Progenitor cell of endocrine pancreas (in vitro differentiated cells): ENCODE measurements around the gene C13orf46. TPM values are rescaled to one million over a fixed set of nuclear protein-coding genes. Genes with fewer than 3 reads are reported as not detected.

Experiments used
- DNase-seq: peaks from one replicate; pipeline ENCODE4 v3.0.0; 2021; ENCODE audit warnings: low spot score; ENCODE audit not compliant: unreplicated experiment
- H3K27ac Mint-ChIP-seq: 2 replicates; pipeline ENCODE4 v1.8.0; 2021; ENCODE audit warnings: mild to moderate bottlenecking, moderate library complexity, mixed read lengths
- H3K27me3 Mint-ChIP-seq: 2 replicates; pipeline ENCODE4 v1.8.0; 2021; ENCODE audit warnings: mixed read lengths
- H3K36me3 Mint-ChIP-seq: 2 replicates; pipeline ENCODE4 v1.8.0; 2022; ENCODE audit warnings: mixed read lengths; ENCODE audit not compliant: insufficient read depth
- H3K4me1 Mint-ChIP-seq: 2 replicates; pipeline ENCODE4 v1.8.0; 2021; ENCODE audit warnings: low read depth, mixed read lengths
- H3K4me3 Mint-ChIP-seq: 2 replicates; pipeline ENCODE4 v1.8.0; 2021; ENCODE audit warnings: low read depth, mild to moderate bottlenecking, moderate library complexity, mixed read lengths
- H3K9me3 Mint-ChIP-seq: 2 replicates; pipeline ENCODE4 v1.8.0; 2021; ENCODE audit warnings: low read depth, mixed read lengths
- CTCF ChIP-seq: fragments of 200-600 bp; sonication (generic); IDR thresholded peaks from one replicate; pipeline ENCODE4 v1.5.0; 2021; ENCODE audit warnings: antibody characterized with exemption, mild to moderate bottlenecking; ENCODE audit not compliant: unreplicated experiment
- total RNA-seq: library from RNA; stranded (reverse); gene quantifications from 2 replicates; pipeline ENCODE4 v1.2.1, GENCODE V29; 2021

Gene C13orf46
- total RNA-seq, 1 donor from 2014 or later: 0.17 TPM

GRCh38 chr13:114009590-114010400, 35.9 kb upstream of the C13orf46 start:
- H3K27ac Mint-ChIP-seq: no peak overlapping the region
- H3K4me3 Mint-ChIP-seq: no peak overlapping the region
- no peak for TF ChIP-seq CTCF
- H3K4me1 Mint-ChIP-seq: no peaks in the 10 kb centered on the region
- no peaks in the 10 kb centered on the region for H3K27me3 Mint-ChIP-seq
- peaks cover 10% of the 10 kb centered on the region for H3K36me3 Mint-ChIP-seq
- H3K9me3 Mint-ChIP-seq: peaks cover 3% of the 10 kb centered on the region
- no peak for DNase-seq

- Mint-ChIP-seq H3K9me3 (peaks cover 3% of the 10 kb centered on the region), H3K27ac (no peak overlapping the region), H3K4me1 (no peaks in the 10 kb centered on the region), H3K4me3 (no peak overlapping the region), H3K36me3 (peaks cover 10% of the 10 kb centered on the region), H3K27me3 (no peaks in the 10 kb centered on the region)
- no peak for DNase-seq
- TF ChIP-seq CTCF: no peak
Measured at GRCh38 chr13:114008964-114009589, 35.2 kb upstream of the C13orf46 start.

- TF ChIP-seq CTCF: no peak
- peaks cover 3% of the 10 kb centered on the region for H3K9me3 Mint-ChIP-seq
- no peak for DNase-seq
- peaks cover 10% of the 10 kb centered on the region for H3K36me3 Mint-ChIP-seq
- H3K27ac Mint-ChIP-seq: no peak overlapping the region
- no peak overlapping the region for H3K4me3 Mint-ChIP-seq
- no peaks in the 10 kb centered on the region for H3K27me3 Mint-ChIP-seq
- no peaks in the 10 kb centered on the region for H3K4me1 Mint-ChIP-seq
Measured at GRCh38 chr13:114007566-114007965, 33.7 kb upstream of the C13orf46 start.

- no peaks in the 10 kb centered on the region for H3K9me3 Mint-ChIP-seq
- peaks cover 6% of the 10 kb centered on the region for H3K36me3 Mint-ChIP-seq
- no peak overlapping the region for H3K27ac Mint-ChIP-seq
- H3K4me1 Mint-ChIP-seq: no peaks in the 10 kb centered on the region
- TF ChIP-seq CTCF: no peak
- no peak for DNase-seq
- no peak overlapping the region for H3K4me3 Mint-ChIP-seq
- no peaks in the 10 kb centered on the region for H3K27me3 Mint-ChIP-seq
Measured at GRCh38 chr13:114005206-114005724, 31.4 kb upstream of the C13orf46 start.

- DNase-seq: no peak
- Mint-ChIP-seq H3K4me3 (no peak overlapping the region), H3K36me3 (peaks cover 5% of the 10 kb centered on the region), H3K27me3 (no peaks in the 10 kb centered on the region), H3K9me3 (no peaks in the 10 kb centered on the region), H3K4me1 (no peaks in the 10 kb centered on the region), H3K27ac (no peak overlapping the region)
- TF ChIP-seq CTCF: no peak
Measured at GRCh38 chr13:114004420-114005205, 30.7 kb upstream of the C13orf46 start.
